WTC11 (cell line): Measurements from ENCODE around the gene NBPF1.
"Not testable (repeated sequence)": the region's sequence is repeated elsewhere in the genome, so short reads cannot be mapped to it uniquely, and the experiment has no call there.

ENCODE experiments used
- ELF4 ChIP-seq: sonication (generic); formaldehyde crosslinking; IDR thresholded peaks from 2 replicates; pipeline ENCODE4 v1.8.1; 2022; ENCODE audit warnings: low read depth, mild to moderate bottlenecking, moderate library complexity, missing genetic modification reagents
- JUN ChIP-seq: sonication (generic); formaldehyde crosslinking; IDR thresholded peaks from 2 replicates; pipeline ENCODE4 v1.8.0; 2023; ENCODE audit warnings: mild to moderate bottlenecking, missing genetic modification reagents
- TCF7 ChIP-seq: sonication (generic); formaldehyde crosslinking; IDR thresholded peaks from 2 replicates; pipeline ENCODE4 v1.8.0; 2022; ENCODE audit warnings: mild to moderate bottlenecking, low read depth, missing genetic modification reagents, moderate library complexity
- TEAD4 ChIP-seq: sonication (generic); formaldehyde crosslinking; IDR thresholded peaks from 2 replicates; pipeline ENCODE4 v1.8.0; 2022; ENCODE audit warnings: mild to moderate bottlenecking, missing genetic modification reagents
- ZNF138 ChIP-seq: sonication (generic); formaldehyde crosslinking; conservative IDR thresholded peaks from 2 replicates; pipeline ENCODE4 v1.8.1; 2022; ENCODE audit warnings: mild to moderate bottlenecking, moderate library complexity, missing genetic modification reagents
- ZNF423 ChIP-seq: fragments of 250-450 bp; sonication (Bioruptor Pico); IDR thresholded peaks from 2 replicates; pipeline ENCODE4 v2.1.2; 2022; ENCODE audit warnings: mild to moderate bottlenecking, moderate library complexity
- TF ChIP-seq, protein P1 (sequence below): fragments of 200-600 bp; IDR thresholded peaks from 2 replicates; pipeline ENCODE4 v1.8.0; 2022; ENCODE audit warnings: antibody characterized with exemption
- TF ChIP-seq, protein P2 (sequence below): sonication (generic); formaldehyde crosslinking; IDR thresholded peaks from 2 replicates; pipeline ENCODE4 v1.8.0; 2022; ENCODE audit warnings: mild to moderate bottlenecking, missing genetic modification reagents
- TF ChIP-seq, protein P3 (sequence below): sonication (generic); formaldehyde crosslinking; IDR thresholded peaks from 2 replicates; pipeline ENCODE4 v1.8.0; 2022; ENCODE audit warnings: mild to moderate bottlenecking, missing genetic modification reagents
- TF ChIP-seq, protein P4 (sequence below): sonication (generic); formaldehyde crosslinking; IDR thresholded peaks from 2 replicates; pipeline ENCODE4 v1.8.0; 2022; ENCODE audit warnings: mild to moderate bottlenecking, missing genetic modification reagents
- TF ChIP-seq, protein P5 (sequence below): sonication (generic); formaldehyde crosslinking; IDR thresholded peaks from 2 replicates; pipeline ENCODE4 v1.8.1; 2022; ENCODE audit warnings: low read depth, missing genetic modification reagents, borderline replicate concordance
- TF ChIP-seq, protein P6 (sequence below): sonication (generic); formaldehyde crosslinking; IDR thresholded peaks from 2 replicates; pipeline ENCODE4 v1.8.1; 2023; ENCODE audit warnings: mild to moderate bottlenecking, missing genetic modification reagents
- TF ChIP-seq, protein P7 (sequence below): sonication (generic); formaldehyde crosslinking; conservative IDR thresholded peaks from 2 replicates; pipeline ENCODE4 v1.8.1; 2022; ENCODE audit warnings: mild to moderate bottlenecking, missing genetic modification reagents

DNA sequence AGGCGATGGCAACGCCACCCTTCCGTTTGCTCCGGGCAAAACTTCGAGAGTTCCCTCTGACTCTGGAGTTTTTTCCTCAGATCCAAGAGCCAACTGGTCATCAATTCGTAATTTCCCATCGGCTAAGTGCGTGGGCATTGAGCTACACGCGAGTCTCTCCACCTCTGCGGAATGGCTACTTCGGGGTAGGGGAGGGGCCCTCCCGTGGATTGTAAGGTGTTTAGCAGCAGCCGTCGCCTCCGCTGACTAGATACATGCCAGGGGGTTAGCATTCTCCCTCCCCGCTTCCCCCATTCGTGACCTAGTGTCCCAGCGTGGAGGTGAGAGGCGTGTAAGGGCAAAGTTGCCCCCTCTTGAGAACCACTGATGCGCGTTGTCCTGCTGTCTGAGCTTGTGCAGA lies 77.5 kb downstream of the NBPF1 start:
- TF ChIP-seq TCF7 (CRISPR knock-in tag); ZNF138 (CRISPR knock-in tag); ELF4 (CRISPR knock-in tag); ZNF423; TEAD4 (CRISPR knock-in tag); JUN (CRISPR knock-in tag): not testable (repeated sequence)
- TF ChIP-seq, protein P1, sequence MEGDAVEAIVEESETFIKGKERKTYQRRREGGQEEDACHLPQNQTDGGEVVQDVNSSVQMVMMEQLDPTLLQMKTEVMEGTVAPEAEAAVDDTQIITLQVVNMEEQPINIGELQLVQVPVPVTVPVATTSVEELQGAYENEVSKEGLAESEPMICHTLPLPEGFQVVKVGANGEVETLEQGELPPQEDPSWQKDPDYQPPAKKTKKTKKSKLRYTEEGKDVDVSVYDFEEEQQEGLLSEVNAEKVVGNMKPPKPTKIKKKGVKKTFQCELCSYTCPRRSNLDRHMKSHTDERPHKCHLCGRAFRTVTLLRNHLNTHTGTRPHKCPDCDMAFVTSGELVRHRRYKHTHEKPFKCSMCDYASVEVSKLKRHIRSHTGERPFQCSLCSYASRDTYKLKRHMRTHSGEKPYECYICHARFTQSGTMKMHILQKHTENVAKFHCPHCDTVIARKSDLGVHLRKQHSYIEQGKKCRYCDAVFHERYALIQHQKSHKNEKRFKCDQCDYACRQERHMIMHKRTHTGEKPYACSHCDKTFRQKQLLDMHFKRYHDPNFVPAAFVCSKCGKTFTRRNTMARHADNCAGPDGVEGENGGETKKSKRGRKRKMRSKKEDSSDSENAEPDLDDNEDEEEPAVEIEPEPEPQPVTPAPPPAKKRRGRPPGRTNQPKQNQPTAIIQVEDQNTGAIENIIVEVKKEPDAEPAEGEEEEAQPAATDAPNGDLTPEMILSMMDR: not testable (repeated sequence)
- TF ChIP-seq, protein P2, sequence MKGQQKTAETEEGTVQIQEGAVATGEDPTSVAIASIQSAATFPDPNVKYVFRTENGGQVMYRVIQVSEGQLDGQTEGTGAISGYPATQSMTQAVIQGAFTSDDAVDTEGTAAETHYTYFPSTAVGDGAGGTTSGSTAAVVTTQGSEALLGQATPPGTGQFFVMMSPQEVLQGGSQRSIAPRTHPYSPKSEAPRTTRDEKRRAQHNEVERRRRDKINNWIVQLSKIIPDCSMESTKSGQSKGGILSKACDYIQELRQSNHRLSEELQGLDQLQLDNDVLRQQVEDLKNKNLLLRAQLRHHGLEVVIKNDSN (CRISPR knock-in tag): not testable (repeated sequence)
- TF ChIP-seq, protein P3, sequence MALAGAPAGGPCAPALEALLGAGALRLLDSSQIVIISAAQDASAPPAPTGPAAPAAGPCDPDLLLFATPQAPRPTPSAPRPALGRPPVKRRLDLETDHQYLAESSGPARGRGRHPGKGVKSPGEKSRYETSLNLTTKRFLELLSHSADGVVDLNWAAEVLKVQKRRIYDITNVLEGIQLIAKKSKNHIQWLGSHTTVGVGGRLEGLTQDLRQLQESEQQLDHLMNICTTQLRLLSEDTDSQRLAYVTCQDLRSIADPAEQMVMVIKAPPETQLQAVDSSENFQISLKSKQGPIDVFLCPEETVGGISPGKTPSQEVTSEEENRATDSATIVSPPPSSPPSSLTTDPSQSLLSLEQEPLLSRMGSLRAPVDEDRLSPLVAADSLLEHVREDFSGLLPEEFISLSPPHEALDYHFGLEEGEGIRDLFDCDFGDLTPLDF (CRISPR knock-in tag): not testable (repeated sequence)
- TF ChIP-seq, protein P4, sequence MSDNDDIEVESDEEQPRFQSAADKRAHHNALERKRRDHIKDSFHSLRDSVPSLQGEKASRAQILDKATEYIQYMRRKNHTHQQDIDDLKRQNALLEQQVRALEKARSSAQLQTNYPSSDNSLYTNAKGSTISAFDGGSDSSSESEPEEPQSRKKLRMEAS: not testable (repeated sequence)
- TF ChIP-seq, protein P5, sequence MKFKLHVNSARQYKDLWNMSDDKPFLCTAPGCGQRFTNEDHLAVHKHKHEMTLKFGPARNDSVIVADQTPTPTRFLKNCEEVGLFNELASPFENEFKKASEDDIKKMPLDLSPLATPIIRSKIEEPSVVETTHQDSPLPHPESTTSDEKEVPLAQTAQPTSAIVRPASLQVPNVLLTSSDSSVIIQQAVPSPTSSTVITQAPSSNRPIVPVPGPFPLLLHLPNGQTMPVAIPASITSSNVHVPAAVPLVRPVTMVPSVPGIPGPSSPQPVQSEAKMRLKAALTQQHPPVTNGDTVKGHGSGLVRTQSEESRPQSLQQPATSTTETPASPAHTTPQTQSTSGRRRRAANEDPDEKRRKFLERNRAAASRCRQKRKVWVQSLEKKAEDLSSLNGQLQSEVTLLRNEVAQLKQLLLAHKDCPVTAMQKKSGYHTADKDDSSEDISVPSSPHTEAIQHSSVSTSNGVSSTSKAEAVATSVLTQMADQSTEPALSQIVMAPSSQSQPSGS (CRISPR knock-in tag): not testable (repeated sequence)
- TF ChIP-seq, protein P6, sequence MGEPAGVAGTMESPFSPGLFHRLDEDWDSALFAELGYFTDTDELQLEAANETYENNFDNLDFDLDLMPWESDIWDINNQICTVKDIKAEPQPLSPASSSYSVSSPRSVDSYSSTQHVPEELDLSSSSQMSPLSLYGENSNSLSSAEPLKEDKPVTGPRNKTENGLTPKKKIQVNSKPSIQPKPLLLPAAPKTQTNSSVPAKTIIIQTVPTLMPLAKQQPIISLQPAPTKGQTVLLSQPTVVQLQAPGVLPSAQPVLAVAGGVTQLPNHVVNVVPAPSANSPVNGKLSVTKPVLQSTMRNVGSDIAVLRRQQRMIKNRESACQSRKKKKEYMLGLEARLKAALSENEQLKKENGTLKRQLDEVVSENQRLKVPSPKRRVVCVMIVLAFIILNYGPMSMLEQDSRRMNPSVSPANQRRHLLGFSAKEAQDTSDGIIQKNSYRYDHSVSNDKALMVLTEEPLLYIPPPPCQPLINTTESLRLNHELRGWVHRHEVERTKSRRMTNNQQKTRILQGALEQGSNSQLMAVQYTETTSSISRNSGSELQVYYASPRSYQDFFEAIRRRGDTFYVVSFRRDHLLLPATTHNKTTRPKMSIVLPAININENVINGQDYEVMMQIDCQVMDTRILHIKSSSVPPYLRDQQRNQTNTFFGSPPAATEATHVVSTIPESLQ (CRISPR knock-in tag): not testable (repeated sequence)
- TF ChIP-seq, protein P7, sequence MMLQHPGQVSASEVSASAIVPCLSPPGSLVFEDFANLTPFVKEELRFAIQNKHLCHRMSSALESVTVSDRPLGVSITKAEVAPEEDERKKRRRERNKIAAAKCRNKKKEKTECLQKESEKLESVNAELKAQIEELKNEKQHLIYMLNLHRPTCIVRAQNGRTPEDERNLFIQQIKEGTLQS (CRISPR knock-in tag): not testable (repeated sequence)
